GM19043 (cell line): ENCODE measurements around the gene SERPINB10.
A peak's percentile ranks its signal among the peaks of the same experiment; 100 is the strongest.
"Not testable (repeated sequence)": the region's sequence is repeated elsewhere in the genome, so short reads cannot be mapped to it uniquely, and the experiment has no call there.

Experiments
- ATAC-seq: cut with Tn5 transposase; IDR thresholded peaks from one replicate; pipeline ENCODE4 v1.9.1; 2021; ENCODE audit warnings: low read depth; ENCODE audit not compliant: unreplicated experiment

SERPINB10 gene

DNA sequence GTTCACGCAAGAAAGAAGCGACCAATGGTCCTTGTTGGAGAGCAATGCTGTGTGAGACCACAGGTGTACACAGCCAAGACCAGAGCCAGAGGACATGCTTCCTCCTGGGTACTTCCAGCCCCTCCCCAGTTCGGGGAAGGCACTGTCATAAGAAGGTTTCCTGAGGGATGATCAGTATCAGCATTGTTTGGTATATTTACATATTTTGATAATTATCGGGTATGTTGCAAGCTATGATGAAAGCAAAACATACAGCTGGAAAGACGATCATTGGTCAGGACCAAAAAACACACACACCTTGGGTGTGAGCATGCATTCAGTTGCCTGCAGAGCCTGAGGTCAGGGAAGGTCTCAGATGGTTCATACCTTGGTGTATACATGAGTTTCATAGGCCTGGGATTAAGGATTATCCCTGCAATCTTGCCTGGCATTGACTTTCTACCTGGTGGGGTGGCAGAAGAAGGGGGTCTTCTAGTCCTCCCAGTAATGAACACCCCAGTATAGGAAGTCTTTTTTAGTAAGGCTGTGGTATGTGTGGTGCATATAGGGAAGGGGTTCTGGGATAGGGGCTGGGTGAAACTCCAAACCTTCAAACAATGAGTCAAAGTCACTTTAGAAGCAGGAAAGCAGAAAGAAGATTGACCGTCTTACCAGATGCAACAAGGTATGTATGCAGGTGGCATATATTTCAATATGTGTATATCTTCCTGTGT lies 17.4 kb upstream of the SERPINB10 start:
- no peak for ATAC-seq

GRCh38 chr18:63890950-63891304 lies 16.8 kb upstream of the SERPINB10 start:
- ATAC-seq = no peak

DNA sequence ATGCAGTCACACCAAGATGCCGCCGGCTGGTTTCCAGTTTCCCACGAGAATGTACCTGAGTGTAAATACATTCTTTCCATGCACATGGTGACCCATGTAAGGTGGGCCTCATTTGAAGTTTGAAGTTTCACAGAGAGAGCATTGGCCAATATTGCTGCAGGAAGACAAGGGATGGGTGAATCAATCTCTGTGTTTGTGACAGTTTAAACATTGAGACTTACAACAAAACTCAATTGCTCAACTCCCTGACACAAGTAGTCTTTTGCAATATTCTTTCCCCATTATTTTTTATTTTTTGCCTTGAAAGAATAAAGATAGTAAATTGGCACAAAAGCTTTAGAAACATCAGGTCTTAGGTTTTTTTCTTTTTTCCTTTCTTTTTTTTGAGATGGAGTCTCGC lies 15.2 kb upstream of the SERPINB10 start:
- no peak for ATAC-seq

- no peak for ATAC-seq
Measured at GRCh38 chr18:63894106-63894772, 13.5 kb upstream of the SERPINB10 start.

- ATAC-seq = no peak
Measured at GRCh38 chr18:63895190-63895589, 12.6 kb upstream of the SERPINB10 start.

DNA sequence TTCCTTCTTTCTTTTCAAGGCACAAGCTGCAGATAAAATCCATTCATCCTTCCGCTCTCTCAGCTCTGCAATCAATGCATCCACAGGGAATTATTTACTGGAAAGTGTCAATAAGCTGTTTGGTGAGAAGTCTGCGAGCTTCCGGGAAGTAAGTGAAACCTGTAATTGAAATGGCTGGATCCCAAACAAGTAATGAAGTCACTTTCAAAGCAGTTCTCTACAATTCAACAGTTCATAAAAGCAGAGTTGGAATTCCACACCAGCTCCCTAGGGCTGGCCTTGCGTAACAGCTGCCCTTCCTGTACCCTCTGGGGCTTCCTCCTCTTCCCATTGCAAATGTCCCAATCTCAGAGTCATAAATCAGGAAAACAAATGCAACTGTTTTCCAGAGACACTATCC lies 10.7 kb upstream of the SERPINB10 start:
- no peak for ATAC-seq

DNA sequence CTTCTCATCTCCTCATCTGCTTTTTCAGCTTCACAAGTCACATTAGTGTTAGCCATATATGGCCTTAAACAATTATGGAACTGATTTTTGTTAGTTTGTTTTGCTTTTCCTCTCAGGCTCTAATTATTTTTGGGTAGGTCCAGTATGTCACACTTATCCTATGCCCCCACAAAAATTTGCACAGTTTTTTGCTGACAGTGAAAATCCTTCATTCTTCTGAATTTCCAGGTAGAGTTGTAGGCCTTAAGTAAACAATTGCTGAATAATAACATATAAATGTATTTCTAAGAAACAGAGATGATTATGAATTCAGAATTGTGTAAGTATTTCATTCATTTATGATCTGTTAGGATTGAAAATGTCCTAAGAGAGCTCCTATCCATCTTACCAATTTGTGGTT lies 8.6 kb upstream of the SERPINB10 start:
- ATAC-seq = no peak

GRCh38 chr18:63903851-63904570 lies 3.7 kb upstream of the SERPINB10 start:
- no peak for ATAC-seq

GRCh38 chr18:63904694-63905093 lies 3.1 kb upstream of the SERPINB10 start:
- no peak for ATAC-seq

- ATAC-seq = no peak
Measured at GRCh38 chr18:63905361-63905760, 2.4 kb upstream of the SERPINB10 start.

DNA sequence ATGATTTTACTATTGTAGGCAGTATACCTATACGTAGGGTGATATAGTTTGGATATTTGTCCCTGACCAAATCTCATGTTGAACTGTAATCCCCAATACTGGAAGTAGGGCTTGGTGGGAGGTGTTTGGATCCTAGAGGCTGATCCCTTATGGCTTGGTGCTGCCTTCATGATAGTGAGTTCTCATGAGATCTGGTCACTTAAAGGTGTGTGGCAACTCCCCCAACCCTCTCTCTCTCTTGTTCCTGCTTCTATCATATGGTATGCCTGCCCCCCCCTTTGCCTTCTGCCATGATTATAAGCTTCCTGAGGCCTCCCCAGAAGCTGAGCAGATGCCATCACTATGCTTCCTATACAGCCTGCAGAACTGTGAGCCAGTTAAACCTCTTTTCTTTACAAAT lies 1.7 kb upstream of the SERPINB10 start:
- ATAC-seq = no peak

- no peak for ATAC-seq
Measured at GRCh38 chr18:63908858-63909257, 1.1 kb downstream of the SERPINB10 start.

DNA sequence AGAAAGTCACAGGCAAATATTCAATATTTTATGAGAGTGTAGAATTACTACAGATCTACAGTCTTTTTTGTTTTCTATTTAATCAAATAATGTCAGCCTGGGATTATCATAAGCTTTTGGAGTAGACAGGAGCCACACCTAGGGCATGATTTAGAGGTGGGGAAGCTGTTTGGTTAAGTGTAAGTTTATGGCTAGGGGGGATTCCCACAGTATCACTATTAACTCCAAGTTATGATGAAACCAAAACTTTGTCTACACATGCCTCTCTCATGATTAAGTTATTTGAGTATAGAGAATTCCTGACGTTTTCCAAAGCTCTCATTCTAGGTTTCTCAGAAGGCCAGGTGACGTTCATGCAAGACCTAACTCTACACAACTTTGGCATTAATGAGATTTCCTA lies 2.1 kb downstream of the SERPINB10 start:
- no peak for ATAC-seq

GRCh38 chr18:63917817-63918216 lies 10.1 kb downstream of the SERPINB10 start:
- no peak for ATAC-seq

- ATAC-seq = no peak
Measured at GRCh38 chr18:63922049-63922448, 14.3 kb downstream of the SERPINB10 start.

GRCh38 chr18:63924551-63924950 lies 16.8 kb downstream of the SERPINB10 start:
- no peak for ATAC-seq

DNA sequence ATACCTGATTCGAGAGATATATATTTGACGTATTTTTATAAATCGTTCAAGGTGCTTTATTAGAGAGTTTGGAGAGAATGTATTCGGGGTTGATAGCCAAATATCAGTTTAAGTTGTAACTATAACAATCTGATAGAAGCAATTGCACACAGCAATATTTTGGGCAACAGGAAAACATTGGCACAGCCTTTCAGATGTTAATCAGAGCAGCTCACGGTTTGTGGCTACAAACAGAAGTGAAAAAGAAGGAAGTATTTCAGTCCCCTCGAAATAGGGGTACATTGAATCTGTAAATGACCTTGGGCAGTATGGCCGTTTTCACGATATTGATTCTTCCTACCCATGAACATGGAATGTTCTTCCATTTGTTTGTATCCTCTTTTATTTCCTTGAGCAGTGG lies 20.6 kb downstream of the SERPINB10 start:
- no peak for ATAC-seq

GRCh38 chr18:63929369-63929768 lies 21.6 kb downstream of the SERPINB10 start:
- not testable (repeated sequence) for ATAC-seq

DNA sequence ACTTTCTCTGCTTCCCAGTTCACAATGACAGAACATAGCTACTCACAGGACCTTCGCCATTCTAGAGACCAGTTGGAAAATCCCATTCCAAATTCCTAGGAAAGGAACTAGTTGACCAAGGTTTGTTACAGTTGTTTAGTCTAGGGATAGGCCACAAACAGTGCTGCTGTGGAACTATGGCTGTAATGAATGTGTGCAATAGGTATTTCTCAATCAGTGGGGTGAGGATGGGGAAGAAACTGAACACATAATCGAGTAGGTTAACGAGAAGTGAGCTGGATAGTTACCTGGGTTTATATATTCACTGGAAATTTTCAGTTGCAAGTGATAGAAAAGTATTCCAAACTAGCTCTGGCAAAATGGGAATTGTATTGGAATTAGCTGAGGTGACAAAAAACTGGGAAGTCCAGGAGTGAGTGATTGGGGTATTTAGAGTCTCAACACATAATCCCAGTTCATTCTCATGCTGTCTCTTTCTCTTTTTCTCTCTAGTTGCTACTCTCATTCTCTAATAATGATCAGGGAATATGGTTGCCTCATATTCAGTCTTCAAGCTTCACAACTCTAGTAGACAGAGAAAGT lies 23.1 kb downstream of the SERPINB10 start:
- no peak for ATAC-seq

- ATAC-seq = peak; percentile 96
Measured at GRCh38 chr18:63936156-63936931, 28.6 kb downstream of the SERPINB10 start.

DNA sequence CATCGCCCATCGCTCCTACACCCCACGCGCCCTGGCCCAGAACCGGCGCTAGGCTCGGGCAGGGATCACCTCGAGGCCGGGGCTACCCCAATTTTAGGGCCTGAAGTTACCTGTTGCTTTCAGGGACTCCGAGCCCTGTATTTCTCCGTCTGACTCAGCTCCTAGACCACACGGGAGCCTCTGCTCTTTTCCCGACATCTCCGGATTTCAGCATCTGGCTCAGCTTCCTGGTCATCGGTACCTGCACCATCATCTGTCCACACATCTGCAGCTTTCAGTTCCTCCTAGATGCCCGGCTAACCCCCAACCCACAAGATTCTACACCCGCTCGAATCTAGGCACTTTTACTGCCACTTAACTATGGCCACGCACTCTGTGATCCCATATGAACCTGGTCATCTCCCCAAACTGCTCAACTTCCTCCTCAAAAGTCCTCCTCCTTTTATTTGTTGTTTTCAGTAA lies 29.2 kb downstream of the SERPINB10 start:
- ATAC-seq = no peak
